Ectodermal cell (in vitro differentiated cells): ENCODE measurements around the gene OR6P1. TPM values are rescaled to one million over a fixed set of nuclear protein-coding genes. Genes with fewer than 3 reads are reported as not detected.

Source experiments
- H3K27ac ChIP-seq: 2 replicates; pipeline ENCODE4 v1.7.0; 2013; ENCODE audit warnings: mild to moderate bottlenecking, low read depth, low read length; ENCODE audit not compliant: insufficient read depth, poor library complexity, severe bottlenecking
- H3K27me3 ChIP-seq: 2 replicates; pipeline ENCODE4 v1.7.0; 2013; ENCODE audit warnings: mild to moderate bottlenecking, low read length; ENCODE audit not compliant: insufficient read depth, control insufficient read depth, poor library complexity, severe bottlenecking
- H3K36me3 ChIP-seq: one replicate; pipeline ENCODE4 v1.7.0; 2013; ENCODE audit warnings: low read length; ENCODE audit not compliant: control insufficient read depth, insufficient read depth
- H3K4me1 ChIP-seq: one replicate; pipeline ENCODE4 v1.7.0; 2013; ENCODE audit warnings: low read length; ENCODE audit not compliant: control insufficient read depth, insufficient read depth
- H3K4me3 ChIP-seq: 2 replicates; pipeline ENCODE4 v1.7.0; 2013; ENCODE audit warnings: low read depth, low read length, control low read depth; ENCODE audit not compliant: insufficient read depth
- H3K9me3 ChIP-seq: 2 replicates; pipeline ENCODE4 v1.7.0; 2013; ENCODE audit warnings: mild to moderate bottlenecking, low read length, moderate library complexity; ENCODE audit not compliant: control insufficient read depth
- WGBS, 2 experiments: methylation state at CpG; one replicate each; pipeline ENCODE4 v1.1.7; 2013; ENCODE audit warnings: missing lambda C conversion rate in 2 of 2; 5-methylcytosine and 5-hydroxymethylcytosine counted together
- polyA plus RNA-seq, 4 experiments: library from polyadenylated mRNA; stranded (reverse); fragments of 50-300 nt; gene quantifications; one replicate each; pipeline ENCODE4 v1.2.3, GENCODE V29; 2013

OR6P1 gene
- polyA plus RNA-seq (2013, experiment 1 of 4), result not detected
- not detected for polyA plus RNA-seq (2013, experiment 2 of 4)
- polyA plus RNA-seq (2013, experiment 3 of 4), result not detected
- not detected for polyA plus RNA-seq (2013, experiment 4 of 4)

- no peaks in the 10 kb centered on the region for H3K4me1 ChIP-seq
- H3K27me3 ChIP-seq, result no peaks in the 10 kb centered on the region
- H3K4me3 ChIP-seq, result no peak within 1 kb of the TSS
- H3K9me3 ChIP-seq, result no peaks in the 10 kb centered on the region
- no peak within 1 kb of the TSS for H3K27ac ChIP-seq
- WGBS, 2 experiments, result 82% methylated on average over 3 of the region's 3 CpGs
- H3K36me3 ChIP-seq, result no peaks in the 10 kb centered on the region
These were observed at the start of gene OR6P1 for GRCh38 chr1:158570480-158570879. Gene OR6P1, minus strand, starts transcription at chr1:158570580. Its CDS starts 6,976 bp downstream, at chr1:158563604.

- no peaks in the 10 kb centered on the region for H3K27me3 ChIP-seq
- H3K9me3 ChIP-seq, result no peaks in the 10 kb centered on the region
- no peak overlapping the region for H3K27ac ChIP-seq
- WGBS, 2 experiments, result 90 to 92% methylated on average over 1 to 3 of the region's 3 CpGs
- no peak overlapping the region for H3K4me3 ChIP-seq
- no peaks in the 10 kb centered on the region for H3K4me1 ChIP-seq
- no peaks in the 10 kb centered on the region for H3K36me3 ChIP-seq
These were observed 43.4 kb upstream of the OR6P1 start for GRCh38 chr1:158613764-158614163.

GRCh38 chr1:158611916-158612315, 41.5 kb upstream of the OR6P1 start:
- no peak overlapping the region for H3K27ac ChIP-seq
- H3K36me3 ChIP-seq, result no peaks in the 10 kb centered on the region
- no peaks in the 10 kb centered on the region for H3K27me3 ChIP-seq
- H3K4me1 ChIP-seq, result no peaks in the 10 kb centered on the region
- no peaks in the 10 kb centered on the region for H3K9me3 ChIP-seq
- no peak overlapping the region for H3K4me3 ChIP-seq
- WGBS, 2 experiments, result 91 to 92% methylated on average over 2 to 3 of the region's 3 CpGs

GRCh38 chr1:158607296-158607695, 36.9 kb upstream of the OR6P1 start:
- no peaks in the 10 kb centered on the region for H3K9me3 ChIP-seq
- H3K27me3 ChIP-seq, result no peaks in the 10 kb centered on the region
- no peak overlapping the region for H3K4me3 ChIP-seq
- H3K4me1 ChIP-seq, result no peaks in the 10 kb centered on the region
- H3K36me3 ChIP-seq, result no peaks in the 10 kb centered on the region
- H3K27ac ChIP-seq, result no peak overlapping the region
- WGBS, 2 experiments, result 86 to 89% methylated on average over 1 of the region's 1 CpG

- WGBS, 2 experiments, result 91 to 96% methylated on average over 1 of the region's 1 CpG
- Histone ChIP-seq H3K36me3 (no peaks in the 10 kb centered on the region), H3K4me3 (no peak within 1 kb of the TSS), H3K4me1 (no peaks in the 10 kb centered on the region), H3K9me3 (no peaks in the 10 kb centered on the region), H3K27ac (no peak within 1 kb of the TSS), H3K27me3 (no peaks in the 10 kb centered on the region)
These were observed 34.6 kb upstream of the OR6P1 start, which contains the start of gene OR10Z1 for GRCh38 chr1:158604968-158605367. Gene OR10Z1, plus strand, starts transcription at chr1:158605268. Its CDS starts 1,171 bp downstream, at chr1:158606439.

- no peaks in the 10 kb centered on the region for H3K27me3 ChIP-seq
- 50% methylated on average over 2 of the region's 2 CpGs; no CpG with 5 or more reads in 1 of the 2 experiments for WGBS, 2 experiments
These were observed 30.4 kb upstream of the OR6P1 start for GRCh38 chr1:158600735-158601134.

GRCh38 chr1:158586942-158587341, 16.6 kb upstream of the OR6P1 start:
- Histone ChIP-seq H3K36me3 (no peaks in the 10 kb centered on the region), H3K27ac (no peak overlapping the region), H3K4me3 (no peak overlapping the region), H3K9me3 (no peaks in the 10 kb centered on the region), H3K27me3 (no peaks in the 10 kb centered on the region), H3K4me1 (no peaks in the 10 kb centered on the region)
- WGBS, 2 experiments, result 94 to 95% methylated on average over 1 of the region's 1 CpG

More at GRCh38 chr1:158600735-158601134, 30.4 kb upstream of the OR6P1 start:
- Histone ChIP-seq H3K9me3 (no peaks in the 10 kb centered on the region), H3K36me3 (no peaks in the 10 kb centered on the region), H3K27ac (no peak overlapping the region), H3K4me3 (no peak overlapping the region), H3K4me1 (no peaks in the 10 kb centered on the region)

GRCh38 chr1:158583962-158584361, 13.6 kb upstream of the OR6P1 start:
- Histone ChIP-seq H3K4me1 (no peaks in the 10 kb centered on the region), H3K27me3 (no peaks in the 10 kb centered on the region), H3K9me3 (no peaks in the 10 kb centered on the region), H3K4me3 (no peak overlapping the region), H3K27ac (no peak overlapping the region), H3K36me3 (no peaks in the 10 kb centered on the region)
- WGBS, 2 experiments, result 81 to 92% methylated on average over 1 of the region's 4 CpGs

GRCh38 chr1:158579733-158580132, 9.4 kb upstream of the OR6P1 start, which contains the start of gene OR10X1:
Gene OR10X1, minus strand, starts transcription at chr1:158579899. Its CDS starts 0 bp downstream, at chr1:158579899.
- no peak within 1 kb of the TSS for H3K4me3 ChIP-seq
- H3K36me3 ChIP-seq, result no peaks in the 10 kb centered on the region
- WGBS, 2 experiments, result 100% methylated on average over 1 of the region's 1 CpG
- no peaks in the 10 kb centered on the region for H3K4me1 ChIP-seq
- no peaks in the 10 kb centered on the region for H3K9me3 ChIP-seq
- H3K27ac ChIP-seq, result no peak within 1 kb of the TSS
- H3K27me3 ChIP-seq, result no peaks in the 10 kb centered on the region

GRCh38 chr1:158577561-158577960, 7.2 kb upstream of the OR6P1 start:
- 88 to 95% methylated on average over 2 to 3 of the region's 3 CpGs for WGBS, 2 experiments
- H3K36me3 ChIP-seq, result no peaks in the 10 kb centered on the region
- H3K27ac ChIP-seq, result no peak overlapping the region
- no peaks in the 10 kb centered on the region for H3K27me3 ChIP-seq
- no peaks in the 10 kb centered on the region for H3K9me3 ChIP-seq
- no peak overlapping the region for H3K4me3 ChIP-seq
- H3K4me1 ChIP-seq, result no peaks in the 10 kb centered on the region
